Mesothelial cell of epicardium (in vitro differentiated cells): Measurements from ENCODE around the gene TMEM186. TPM values are rescaled to one million over a fixed set of nuclear protein-coding genes. Genes with fewer than 3 reads are reported as not detected.
"Not testable (repeated sequence)": the region's sequence is repeated elsewhere in the genome, so short reads cannot be mapped to it uniquely, and the experiment has no call there.

Source experiments
- DNase-seq, 2 experiments: peaks; one replicate each; pipeline ENCODE4 v3.0.0; 2021; ENCODE audit warnings: low spot score in 2 of 2; ENCODE audit not compliant: unreplicated experiment in 2 of 2
- H3K27ac Mint-ChIP-seq: 2 replicates; pipeline ENCODE4 v1.8.0; 2021; ENCODE audit warnings: mixed read lengths
- H3K27me3 Mint-ChIP-seq: 2 replicates; pipeline ENCODE4 v1.8.0; 2021; ENCODE audit warnings: low read depth, mixed read lengths
- H3K36me3 Mint-ChIP-seq: 2 replicates; pipeline ENCODE4 v1.8.0; 2021; ENCODE audit warnings: mixed read lengths
- H3K4me1 Mint-ChIP-seq: 2 replicates; pipeline ENCODE4 v1.8.0; 2021; ENCODE audit warnings: mixed read lengths
- H3K4me3 Mint-ChIP-seq: 2 replicates; pipeline ENCODE4 v1.8.0; 2021; ENCODE audit warnings: mild to moderate bottlenecking, moderate library complexity, mixed read lengths
- H3K9me3 Mint-ChIP-seq: 2 replicates; pipeline ENCODE4 v1.8.0; 2021; ENCODE audit warnings: mixed read lengths
- total RNA-seq: library from RNA; stranded (reverse); gene quantifications from 3 replicates; pipeline ENCODE4 v1.2.1, GENCODE V29; 2021
- TF ChIP-seq, protein P1 (sequence below): fragments of 200-600 bp; sonication (generic); IDR thresholded peaks from one replicate; pipeline ENCODE4 v1.5.0; 2021; ENCODE audit warnings: antibody characterized with exemption; ENCODE audit not compliant: unreplicated experiment

The TMEM186 gene
- total RNA-seq, 1 donor from 2014 or later, result 11.9 TPM

DNA sequence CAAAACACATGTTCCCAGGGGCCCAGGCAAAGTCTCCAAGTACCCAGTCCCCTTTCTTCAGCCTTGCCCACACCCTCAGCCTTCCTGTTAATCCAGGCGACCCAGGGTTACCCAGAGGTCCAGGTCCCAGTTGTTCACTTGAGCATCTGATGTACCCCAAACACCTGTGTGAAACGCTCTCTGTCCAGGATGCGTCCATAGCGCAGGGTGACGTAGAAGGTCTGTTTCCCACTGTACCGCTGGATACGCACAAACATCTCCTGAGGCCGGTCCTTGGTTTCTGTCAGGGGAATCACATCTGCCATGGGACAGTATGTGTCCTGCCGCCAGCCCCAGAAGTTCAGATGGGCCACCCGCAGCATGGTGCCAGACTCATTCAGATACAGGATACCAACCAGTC lies 1.6 kb downstream of the TMEM186 start:
- H3K36me3 Mint-ChIP-seq, result no peaks in the 10 kb centered on the region
- H3K9me3 Mint-ChIP-seq, result no peaks in the 10 kb centered on the region
- no peak overlapping the region for H3K27ac Mint-ChIP-seq
- no peak for DNase-seq
- peak overlapping the region; percentile 97 for H3K4me3 Mint-ChIP-seq
- TF ChIP-seq, protein P1, sequence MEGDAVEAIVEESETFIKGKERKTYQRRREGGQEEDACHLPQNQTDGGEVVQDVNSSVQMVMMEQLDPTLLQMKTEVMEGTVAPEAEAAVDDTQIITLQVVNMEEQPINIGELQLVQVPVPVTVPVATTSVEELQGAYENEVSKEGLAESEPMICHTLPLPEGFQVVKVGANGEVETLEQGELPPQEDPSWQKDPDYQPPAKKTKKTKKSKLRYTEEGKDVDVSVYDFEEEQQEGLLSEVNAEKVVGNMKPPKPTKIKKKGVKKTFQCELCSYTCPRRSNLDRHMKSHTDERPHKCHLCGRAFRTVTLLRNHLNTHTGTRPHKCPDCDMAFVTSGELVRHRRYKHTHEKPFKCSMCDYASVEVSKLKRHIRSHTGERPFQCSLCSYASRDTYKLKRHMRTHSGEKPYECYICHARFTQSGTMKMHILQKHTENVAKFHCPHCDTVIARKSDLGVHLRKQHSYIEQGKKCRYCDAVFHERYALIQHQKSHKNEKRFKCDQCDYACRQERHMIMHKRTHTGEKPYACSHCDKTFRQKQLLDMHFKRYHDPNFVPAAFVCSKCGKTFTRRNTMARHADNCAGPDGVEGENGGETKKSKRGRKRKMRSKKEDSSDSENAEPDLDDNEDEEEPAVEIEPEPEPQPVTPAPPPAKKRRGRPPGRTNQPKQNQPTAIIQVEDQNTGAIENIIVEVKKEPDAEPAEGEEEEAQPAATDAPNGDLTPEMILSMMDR, result no peak
- peaks cover 22% of the 10 kb centered on the region for H3K4me1 Mint-ChIP-seq
- H3K27me3 Mint-ChIP-seq, result no peaks in the 10 kb centered on the region

DNA sequence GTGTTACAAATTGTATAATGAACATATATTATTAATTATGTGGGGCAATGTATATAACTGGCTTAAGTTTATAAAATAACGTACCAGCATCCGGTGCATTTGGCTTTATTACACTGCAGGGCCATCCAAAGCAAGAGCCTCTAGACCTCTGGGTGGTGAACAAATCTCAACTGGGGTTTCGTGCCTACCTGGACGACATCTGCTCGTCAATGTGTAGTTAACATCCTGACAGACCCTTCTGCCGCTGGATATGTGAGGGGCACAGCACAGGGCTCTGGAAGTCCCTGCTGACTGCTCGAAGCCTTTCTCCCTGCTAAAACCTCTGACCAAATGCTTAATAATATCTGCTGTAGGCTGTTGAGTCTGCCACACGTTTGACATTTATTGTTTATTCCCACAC lies 2.3 kb downstream of the TMEM186 start:
- H3K36me3 Mint-ChIP-seq, result no peaks in the 10 kb centered on the region
- H3K4me3 Mint-ChIP-seq, result no peak overlapping the region
- DNase-seq, result no peak
- no peaks in the 10 kb centered on the region for H3K27me3 Mint-ChIP-seq
- H3K9me3 Mint-ChIP-seq, result no peaks in the 10 kb centered on the region
- TF ChIP-seq, protein P1, result no peak
- H3K4me1 Mint-ChIP-seq, result peaks cover 22% of the 10 kb centered on the region
- H3K27ac Mint-ChIP-seq, result no peak overlapping the region

DNA sequence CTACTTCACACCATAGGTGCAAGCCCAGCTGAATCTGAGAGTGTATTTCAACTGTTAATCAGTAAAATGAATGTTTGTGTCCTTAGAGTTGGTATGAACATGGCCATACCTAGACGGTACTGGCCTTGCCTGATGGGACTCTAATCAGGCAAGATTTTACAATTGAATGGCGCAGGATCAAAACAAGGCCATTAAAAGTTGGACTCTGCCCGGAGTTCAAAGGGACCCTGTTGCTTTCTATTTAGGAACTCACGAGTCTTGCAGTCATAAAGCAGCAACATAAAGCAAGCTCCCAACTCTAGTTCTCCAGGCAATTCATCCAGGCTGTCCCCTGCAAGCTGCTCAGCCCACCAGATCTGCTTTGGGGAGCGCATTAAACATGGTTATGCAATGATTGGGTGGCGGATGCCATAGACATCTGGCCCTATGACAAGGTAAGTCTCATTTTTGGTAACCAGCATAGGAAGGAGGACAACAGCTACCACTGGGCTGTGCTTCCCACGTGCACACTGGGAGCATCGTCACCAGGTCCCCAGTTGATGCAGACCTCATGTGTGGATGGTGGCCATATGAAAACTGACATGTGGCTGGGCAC lies 8.8 kb downstream of the TMEM186 start:
- TF ChIP-seq, protein P1, result no peak
- Mint-ChIP-seq H3K9me3 (no peaks in the 10 kb centered on the region), H3K36me3 (no peaks in the 10 kb centered on the region), H3K4me3 (no peak overlapping the region), H3K27ac (no peak overlapping the region), H3K27me3 (no peaks in the 10 kb centered on the region), H3K4me1 (peaks cover 6% of the 10 kb centered on the region)
- DNase-seq, result no peak

DNA sequence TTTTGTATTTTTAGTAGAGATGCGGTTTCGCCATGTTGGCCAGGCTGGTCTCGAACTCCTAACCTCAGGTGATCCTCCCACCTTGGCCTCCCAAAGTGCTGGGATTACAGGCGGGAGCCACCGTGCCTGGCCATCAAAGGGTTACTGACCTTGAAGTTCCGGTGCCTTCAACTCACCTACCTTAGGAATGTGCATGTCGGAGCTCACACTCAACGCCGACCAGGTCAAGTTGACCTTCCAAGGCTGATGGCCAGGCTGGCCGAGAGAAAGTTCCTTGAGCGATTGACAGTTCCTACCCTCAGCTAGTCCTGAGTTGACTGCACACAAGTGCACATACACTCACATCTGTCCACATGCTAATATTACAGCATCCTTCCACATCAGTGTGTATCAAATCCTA lies 11.1 kb downstream of the TMEM186 start:
- not testable (repeated sequence) for H3K4me3 Mint-ChIP-seq, H3K27ac Mint-ChIP-seq, H3K27me3 Mint-ChIP-seq, H3K4me1 Mint-ChIP-seq, H3K36me3 Mint-ChIP-seq, DNase-seq, H3K9me3 Mint-ChIP-seq

DNA sequence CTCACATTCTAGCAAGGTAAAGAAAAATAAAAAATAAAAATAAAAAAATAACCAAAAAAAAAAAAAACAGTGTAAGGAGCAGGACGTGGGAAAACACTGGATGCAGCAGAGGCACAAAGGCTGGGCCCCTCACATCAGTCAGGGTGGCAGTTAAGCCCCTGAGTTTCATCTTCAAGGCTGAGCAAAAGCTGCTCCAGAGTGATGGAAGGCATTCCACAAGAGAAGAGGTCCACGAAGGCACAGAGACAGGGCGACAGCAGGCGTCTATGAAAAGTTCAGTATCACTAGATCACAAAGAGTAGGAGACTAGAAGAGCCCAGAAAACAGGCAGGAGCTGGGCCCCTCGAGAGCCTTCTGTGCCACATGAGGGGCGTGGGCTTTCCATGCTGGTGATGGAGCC lies 12.0 kb downstream of the TMEM186 start:
- H3K4me1 Mint-ChIP-seq, result peaks cover 9% of the 10 kb centered on the region
- no peak overlapping the region for H3K4me3 Mint-ChIP-seq
- no peaks in the 10 kb centered on the region for H3K27me3 Mint-ChIP-seq
- peaks cover 9% of the 10 kb centered on the region for H3K36me3 Mint-ChIP-seq
- no peak for DNase-seq
- no peaks in the 10 kb centered on the region for H3K9me3 Mint-ChIP-seq
- TF ChIP-seq, protein P1, result no peak
- no peak overlapping the region for H3K27ac Mint-ChIP-seq

DNA sequence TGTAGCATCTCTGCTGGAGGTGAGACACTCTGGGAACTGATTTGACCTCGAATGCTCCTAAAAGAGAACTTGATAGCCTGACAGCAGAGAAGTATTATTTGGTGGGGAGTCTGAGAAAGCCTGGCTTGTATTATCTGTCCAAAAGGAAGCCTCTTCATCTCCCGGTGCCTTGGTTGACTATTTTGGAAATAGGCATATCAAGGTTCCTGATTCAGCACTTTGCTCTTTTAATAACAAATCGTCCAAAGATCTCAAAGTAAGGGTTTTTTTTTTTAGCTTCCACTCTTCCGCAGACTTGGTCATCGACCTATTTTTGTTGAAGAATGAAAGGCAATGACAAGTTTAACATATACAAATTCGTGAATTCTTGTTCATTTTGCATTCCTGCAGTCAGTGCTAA lies 14.8 kb downstream of the TMEM186 start:
- TF ChIP-seq, protein P1, result no peak
- H3K4me1 Mint-ChIP-seq, result peaks cover 9% of the 10 kb centered on the region
- no peak overlapping the region for H3K27ac Mint-ChIP-seq
- no peak for DNase-seq
- H3K27me3 Mint-ChIP-seq, result no peaks in the 10 kb centered on the region
- H3K4me3 Mint-ChIP-seq, result no peak overlapping the region
- H3K9me3 Mint-ChIP-seq, result no peaks in the 10 kb centered on the region
- peaks cover 19% of the 10 kb centered on the region for H3K36me3 Mint-ChIP-seq
